ENCODE data around the gene CPT1C. TPM values are rescaled to one million over a fixed set of nuclear protein-coding genes. Genes with fewer than 3 reads are reported as not detected.

CPT1C gene
- total and polyA plus RNA-seq, 2 experiments from 2014 or later = 6.2 to 6.8 TPM

GRCh38 chr19:49651029-49651819 is 39.7 kb upstream of the CPT1C start:
- 93% methylated on average over 8 of the region's 72 CpGs for WGBS (ENCODE audit: low lambda C conversion rate, missing lambda C conversion rate)
- TF ChIP-seq EZH2phosphoT487 (IDR thresholded peaks at IDR 0.05; ENCODE audit: low read depth, severe bottlenecking, unreplicated experiment) (no peak), CTCF (IDR thresholded peaks at IDR 0.05; ENCODE audit: poor library complexity) (no peak), EZH2 (IDR thresholded peaks at IDR 0.05; ENCODE audit: borderline replicate concordance) (no peak)
- no peaks in the 10 kb centered on the region for H3K9me2 ChIP-seq (replicated peaks; ENCODE audit: insufficient read depth)
- H3K36me3 ChIP-seq (replicated peaks; ENCODE audit: insufficient read depth, low read depth) = no peaks in the 10 kb centered on the region
- no peaks in the 10 kb centered on the region for H3K9me3 ChIP-seq (ENCODE audit: low read depth)
- H3K4me2 ChIP-seq = no peak overlapping the region
- no peaks in the 10 kb centered on the region for H3K4me1 ChIP-seq (ENCODE audit: insufficient read depth)
- H4K20me1 ChIP-seq (ENCODE audit: insufficient read depth, poor library complexity, severe bottlenecking) = no peaks in the 10 kb centered on the region
- H3K4me3 ChIP-seq = no peak overlapping the region
- no peak overlapping the region for H3K27ac ChIP-seq
- H3K27me3 ChIP-seq = no peaks in the 10 kb centered on the region
- DNase-seq (ENCODE audit: low spot score) = no peak
- peaks cover 32% of the 10 kb centered on the region for H3K79me2 ChIP-seq
- H2AFZ ChIP-seq = no peak overlapping the region

- 100% methylated on average over 14 of the region's 110 CpGs for WGBS (ENCODE audit: low lambda C conversion rate, missing lambda C conversion rate)
- Histone ChIP-seq H3K4me2 (no peak overlapping the region), H3K9me2 (replicated peaks; ENCODE audit: insufficient read depth) (no peaks in the 10 kb centered on the region), H3K79me2 (peaks cover 24% of the 10 kb centered on the region), H3K36me3 (replicated peaks; ENCODE audit: insufficient read depth, low read depth) (no peaks in the 10 kb centered on the region), H3K4me1 (ENCODE audit: insufficient read depth) (no peaks in the 10 kb centered on the region), H4K20me1 (ENCODE audit: insufficient read depth, poor library complexity, severe bottlenecking) (no peaks in the 10 kb centered on the region), H2AFZ (no peak overlapping the region), H3K9me3 (ENCODE audit: low read depth) (no peaks in the 10 kb centered on the region), H3K27ac (no peak overlapping the region), H3K27me3 (no peaks in the 10 kb centered on the region), H3K4me3 (no peak overlapping the region)
- no peak for DNase-seq (ENCODE audit: low spot score)
- no peak for TF ChIP-seq EZH2phosphoT487 (IDR thresholded peaks at IDR 0.05; ENCODE audit: low read depth, severe bottlenecking, unreplicated experiment)
- TF ChIP-seq CTCF (IDR thresholded peaks at IDR 0.05; ENCODE audit: poor library complexity) = no peak
- no peak for TF ChIP-seq EZH2 (IDR thresholded peaks at IDR 0.05; ENCODE audit: borderline replicate concordance)
These were observed 38.9 kb upstream of the CPT1C start for GRCh38 chr19:49651820-49652550.

GRCh38 chr19:49652551-49653465 is 38.1 kb upstream of the CPT1C start:
- TF ChIP-seq EZH2 (IDR thresholded peaks at IDR 0.05; ENCODE audit: borderline replicate concordance) = no peak
- Histone ChIP-seq H3K27ac (no peak overlapping the region), H2AFZ (no peak overlapping the region), H3K4me3 (no peak overlapping the region), H4K20me1 (ENCODE audit: insufficient read depth, poor library complexity, severe bottlenecking) (no peaks in the 10 kb centered on the region), H3K27me3 (no peaks in the 10 kb centered on the region), H3K4me1 (ENCODE audit: insufficient read depth) (no peaks in the 10 kb centered on the region), H3K9me3 (ENCODE audit: low read depth) (no peaks in the 10 kb centered on the region), H3K79me2 (peaks cover 16% of the 10 kb centered on the region), H3K4me2 (no peak overlapping the region), H3K36me3 (replicated peaks; ENCODE audit: insufficient read depth, low read depth) (no peaks in the 10 kb centered on the region), H3K9me2 (replicated peaks; ENCODE audit: insufficient read depth) (no peaks in the 10 kb centered on the region)
- WGBS (ENCODE audit: low lambda C conversion rate, missing lambda C conversion rate) = 98% methylated on average over 42 of the region's 58 CpGs
- no peak for DNase-seq (ENCODE audit: low spot score)

Measured in hepatocyte (in vitro differentiated cells).